ENCODE results near the gene MTUS2.

The MTUS2 gene

DNA sequence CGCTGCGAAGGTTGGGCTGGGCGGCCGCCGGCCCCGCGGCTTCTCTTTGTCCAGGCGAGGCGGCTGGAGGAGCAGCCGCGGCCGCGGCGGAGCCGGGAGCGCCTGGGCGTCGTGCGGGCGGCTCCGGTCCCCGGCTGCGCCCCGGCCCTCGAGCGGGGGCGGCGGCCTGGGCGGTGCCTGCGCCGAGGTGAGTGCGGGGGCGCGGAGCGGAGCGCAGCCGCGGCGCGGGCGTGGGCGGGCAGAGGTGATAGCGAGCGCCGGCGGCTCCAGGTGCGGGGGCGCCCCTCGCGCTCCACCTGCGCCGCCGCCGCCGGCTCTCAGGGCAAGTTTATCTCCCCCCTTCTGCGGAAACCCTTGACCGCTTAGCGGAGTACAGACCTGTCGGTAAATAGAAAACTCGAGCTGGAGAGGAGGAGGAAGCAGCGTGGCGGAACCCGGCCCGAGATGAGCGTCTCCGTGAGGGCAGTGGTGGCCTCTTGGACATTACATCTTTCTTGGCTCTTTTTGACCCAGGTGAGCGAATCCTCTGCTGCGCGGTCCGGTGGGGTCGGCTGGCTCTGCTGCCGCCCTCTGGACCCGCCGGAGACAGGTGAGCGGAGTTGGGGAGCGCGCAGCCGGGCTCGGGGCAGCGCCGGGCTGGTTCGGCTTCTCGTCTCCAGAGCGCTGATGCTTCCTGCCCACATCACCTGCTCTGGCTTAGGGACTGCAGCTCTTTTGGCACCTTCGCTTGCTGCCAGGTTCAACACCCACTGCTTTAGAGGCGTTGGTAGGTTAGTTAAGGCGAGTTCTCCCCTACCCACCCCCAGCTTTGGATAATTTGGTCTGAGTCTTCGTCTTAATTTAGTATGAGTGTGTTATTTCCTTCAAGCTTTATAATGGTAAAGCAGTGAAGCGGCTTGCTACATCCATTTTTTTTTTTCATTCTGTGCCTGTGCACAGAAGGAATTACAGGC is at the start of gene MTUS2:
TSS of gene MTUS2 (plus strand) at position 241 of the 953 bp plus-strand sequence.
- Histone ChIP-seq H3K27me3 (ENCODE audit: insufficient read depth, low read length) (peaks cover 68% of the 10 kb centered on the region), H3K36me3 (ENCODE audit: insufficient read depth, low read length) (no peaks in the 10 kb centered on the region), H3K4me3 (ENCODE audit: low read depth, low read length) (peak within 1 kb of the TSS; percentile 58), H2AFZ (ENCODE audit: low read length, unreplicated experiment) (no peak within 1 kb of the TSS), H3K27ac (ENCODE audit: low read depth, low read length) (no peak within 1 kb of the TSS), H3K4me1 (ENCODE audit: control insufficient read depth, insufficient read depth, low read length, unreplicated experiment) (peaks cover 5% of the 10 kb centered on the region), H3K79me2 (ENCODE audit: control insufficient read depth, insufficient read depth, low read length, unreplicated experiment) (no peaks in the 10 kb centered on the region)

- Histone ChIP-seq H3K4me3 (ENCODE audit: low read depth, low read length) (no peak overlapping the region), H3K4me1 (ENCODE audit: control insufficient read depth, insufficient read depth, low read length, unreplicated experiment) (no peaks in the 10 kb centered on the region), H3K79me2 (ENCODE audit: control insufficient read depth, insufficient read depth, low read length, unreplicated experiment) (no peaks in the 10 kb centered on the region), H2AFZ (ENCODE audit: low read length, unreplicated experiment) (no peak overlapping the region), H3K36me3 (ENCODE audit: insufficient read depth, low read length) (no peaks in the 10 kb centered on the region), H3K27ac (ENCODE audit: low read depth, low read length) (no peak overlapping the region), H3K27me3 (ENCODE audit: insufficient read depth, low read length) (peaks cover 18% of the 10 kb centered on the region; the same call in 1 of the 2 replicates)
Observed at GRCh38 chr13:28778308-28779215, 41.6 kb upstream of the MTUS2 start.

DNA sequence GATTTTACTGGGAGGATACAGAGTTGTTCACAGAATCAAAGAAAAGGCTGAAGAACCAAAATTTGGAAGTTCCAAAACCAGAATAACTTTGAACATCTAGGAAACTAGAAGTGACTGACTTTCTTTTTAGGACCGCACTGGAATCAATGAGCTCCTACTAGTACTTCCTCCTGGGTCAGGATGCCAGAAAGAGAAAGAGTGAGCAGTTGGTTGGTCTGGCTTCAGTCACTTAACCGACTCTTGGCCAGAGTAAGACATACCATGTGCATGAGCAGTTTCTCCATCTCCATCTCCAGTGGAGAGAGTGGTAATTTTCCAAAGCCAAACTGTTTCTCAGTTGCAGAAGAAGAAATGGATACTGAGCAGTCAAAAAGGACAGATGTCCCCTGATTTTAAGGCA is 27.1 kb upstream of the MTUS2 start:
- H3K4me3 ChIP-seq (ENCODE audit: low read depth, low read length), result no peak overlapping the region
- H3K36me3 ChIP-seq (ENCODE audit: insufficient read depth, low read length), result no peaks in the 10 kb centered on the region
- no peak overlapping the region for H3K27ac ChIP-seq (ENCODE audit: low read depth, low read length)
- H3K4me1 ChIP-seq (ENCODE audit: control insufficient read depth, insufficient read depth, low read length, unreplicated experiment), result no peaks in the 10 kb centered on the region
- no peaks in the 10 kb centered on the region for H3K79me2 ChIP-seq (ENCODE audit: control insufficient read depth, insufficient read depth, low read length, unreplicated experiment)
- peaks cover 22% of the 10 kb centered on the region for H3K27me3 ChIP-seq (ENCODE audit: insufficient read depth, low read length)
- H2AFZ ChIP-seq (ENCODE audit: low read length, unreplicated experiment), result peak overlapping the region; percentile 51

- H3K27ac ChIP-seq (ENCODE audit: low read depth, low read length), result no peak overlapping the region
- H3K4me3 ChIP-seq (ENCODE audit: low read depth, low read length), result no peak overlapping the region
- no peak overlapping the region for H2AFZ ChIP-seq (ENCODE audit: low read length, unreplicated experiment)
- H3K79me2 ChIP-seq (ENCODE audit: control insufficient read depth, insufficient read depth, low read length, unreplicated experiment), result no peaks in the 10 kb centered on the region
- H3K27me3 ChIP-seq (ENCODE audit: insufficient read depth, low read length), result peaks cover 14% of the 10 kb centered on the region
- H3K36me3 ChIP-seq (ENCODE audit: insufficient read depth, low read length), result no peaks in the 10 kb centered on the region
- no peaks in the 10 kb centered on the region for H3K4me1 ChIP-seq (ENCODE audit: control insufficient read depth, insufficient read depth, low read length, unreplicated experiment)
Observed at GRCh38 chr13:28794396-28794795, 25.7 kb upstream of the MTUS2 start.

GRCh38 chr13:28796938-28797257 is 23.2 kb upstream of the MTUS2 start:
- Histone ChIP-seq H3K4me1 (ENCODE audit: control insufficient read depth, insufficient read depth, low read length, unreplicated experiment) (no peaks in the 10 kb centered on the region), H3K79me2 (ENCODE audit: control insufficient read depth, insufficient read depth, low read length, unreplicated experiment) (no peaks in the 10 kb centered on the region), H3K27me3 (ENCODE audit: insufficient read depth, low read length) (peaks cover 3% of the 10 kb centered on the region), H3K36me3 (ENCODE audit: insufficient read depth, low read length) (no peaks in the 10 kb centered on the region), H3K4me3 (ENCODE audit: low read depth, low read length) (no peak overlapping the region), H3K27ac (ENCODE audit: low read depth, low read length) (no peak overlapping the region), H2AFZ (ENCODE audit: low read length, unreplicated experiment) (no peak overlapping the region)

DNA sequence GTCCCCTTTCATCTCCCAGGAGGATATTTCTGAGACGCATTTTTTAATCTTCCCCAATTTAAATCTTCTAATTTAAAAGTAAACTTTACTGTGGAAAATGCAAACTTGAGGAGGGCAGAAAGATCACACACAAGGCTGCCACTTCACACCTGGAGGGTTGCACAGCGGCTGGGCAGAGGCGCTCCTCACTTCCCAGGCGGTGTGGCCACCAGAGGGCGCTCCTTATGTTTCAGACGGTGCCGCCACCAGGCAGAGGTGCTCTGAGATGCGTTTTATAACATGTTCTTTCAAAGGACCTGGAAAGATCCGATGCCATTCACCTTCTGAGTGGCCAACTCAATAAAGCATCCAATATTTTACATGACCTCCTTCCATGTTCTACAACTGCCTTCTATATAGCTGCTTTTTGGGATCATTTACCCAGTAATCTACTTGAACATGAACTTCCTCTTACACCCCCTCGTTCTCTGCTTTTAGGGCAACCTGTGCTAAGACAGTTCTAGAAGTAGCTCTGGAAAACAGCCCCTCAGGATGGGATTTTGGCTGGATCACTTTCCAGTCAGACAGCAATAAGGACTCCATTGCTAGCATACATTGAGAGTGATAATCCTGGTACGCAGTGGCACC is 14.8 kb upstream of the MTUS2 start:
- H2AFZ ChIP-seq (ENCODE audit: low read length, unreplicated experiment), result no peak overlapping the region
- no peaks in the 10 kb centered on the region for H3K4me1 ChIP-seq (ENCODE audit: control insufficient read depth, insufficient read depth, low read length, unreplicated experiment)

DNA sequence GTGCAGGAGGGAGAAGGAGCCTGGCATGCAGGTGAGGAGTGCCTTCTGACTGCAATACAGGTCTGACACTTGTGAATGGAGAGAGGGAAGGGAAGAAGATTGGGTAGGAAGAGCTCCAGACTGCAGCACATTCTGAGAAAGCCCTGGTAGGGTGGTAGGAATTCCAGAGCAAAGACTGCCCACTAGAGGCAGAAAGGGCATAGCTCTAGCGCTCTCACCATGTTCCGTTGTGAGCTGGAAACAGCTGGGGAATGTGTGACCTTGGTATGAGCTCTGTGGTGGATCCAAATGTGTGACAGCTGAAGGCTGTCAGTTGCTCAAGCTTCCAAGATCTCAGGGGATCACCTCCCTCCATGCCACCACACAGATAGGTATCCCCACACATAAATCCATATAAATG is 2.9 kb upstream of the MTUS2 start:
- H2AFZ ChIP-seq (ENCODE audit: low read length, unreplicated experiment), result no peak overlapping the region
- peaks cover 5% of the 10 kb centered on the region for H3K4me1 ChIP-seq (ENCODE audit: control insufficient read depth, insufficient read depth, low read length, unreplicated experiment)
- no peaks in the 10 kb centered on the region for H3K79me2 ChIP-seq (ENCODE audit: control insufficient read depth, insufficient read depth, low read length, unreplicated experiment)
- no peak overlapping the region for H3K27ac ChIP-seq (ENCODE audit: low read depth, low read length)
- H3K4me3 ChIP-seq (ENCODE audit: low read depth, low read length), result no peak overlapping the region
- H3K36me3 ChIP-seq (ENCODE audit: insufficient read depth, low read length), result no peaks in the 10 kb centered on the region
- peaks cover 51% of the 10 kb centered on the region for H3K27me3 ChIP-seq (ENCODE audit: insufficient read depth, low read length)

More for the DNA sequence above, 14.8 kb upstream of the MTUS2 start:
- Histone ChIP-seq H3K79me2 (ENCODE audit: control insufficient read depth, insufficient read depth, low read length, unreplicated experiment) (no peaks in the 10 kb centered on the region), H3K27me3 (ENCODE audit: insufficient read depth, low read length) (peaks cover 26% of the 10 kb centered on the region), H3K4me3 (ENCODE audit: low read depth, low read length) (no peak overlapping the region), H3K36me3 (ENCODE audit: insufficient read depth, low read length) (no peaks in the 10 kb centered on the region), H3K27ac (ENCODE audit: low read depth, low read length) (no peak overlapping the region)

- H3K27me3 ChIP-seq (ENCODE audit: insufficient read depth, low read length), result peaks cover 69% of the 10 kb centered on the region
- H3K79me2 ChIP-seq (ENCODE audit: control insufficient read depth, insufficient read depth, low read length, unreplicated experiment), result no peaks in the 10 kb centered on the region
- H3K4me1 ChIP-seq (ENCODE audit: control insufficient read depth, insufficient read depth, low read length, unreplicated experiment), result peaks cover 5% of the 10 kb centered on the region
- no peaks in the 10 kb centered on the region for H3K36me3 ChIP-seq (ENCODE audit: insufficient read depth, low read length)
- H2AFZ ChIP-seq (ENCODE audit: low read length, unreplicated experiment), result no peak overlapping the region
- H3K27ac ChIP-seq (ENCODE audit: low read depth, low read length), result no peak overlapping the region
- H3K4me3 ChIP-seq (ENCODE audit: low read depth, low read length), result peak overlapping the region; percentile 58; the same call in 1 of the 2 replicates
Observed at GRCh38 chr13:28819046-28819730, 951 bp upstream of the MTUS2 start.

DNA sequence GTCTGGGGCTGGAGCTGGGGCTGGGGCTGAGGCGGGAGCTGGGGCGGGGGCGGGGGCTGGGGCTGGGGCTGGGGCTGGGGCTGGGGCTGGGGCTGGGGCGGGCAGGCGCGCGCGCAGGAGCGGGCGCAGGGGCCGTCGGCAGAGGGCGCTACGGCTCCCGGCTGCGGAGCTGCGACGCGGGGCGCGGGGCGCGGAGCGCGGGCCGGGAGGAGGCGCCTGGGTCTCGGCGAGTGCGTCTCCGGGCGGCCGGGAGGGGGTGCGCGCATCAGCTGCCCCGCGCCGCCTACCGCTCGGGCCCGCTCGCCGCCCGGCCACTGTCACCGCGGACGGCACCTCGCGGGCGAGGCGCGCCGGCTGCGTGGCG is 422 bp upstream of the MTUS2 start:
- peak overlapping the region; percentile 58; the same call in 1 of the 2 replicates for H3K4me3 ChIP-seq (ENCODE audit: low read depth, low read length)
- peaks cover 68% of the 10 kb centered on the region for H3K27me3 ChIP-seq (ENCODE audit: insufficient read depth, low read length)

DNA sequence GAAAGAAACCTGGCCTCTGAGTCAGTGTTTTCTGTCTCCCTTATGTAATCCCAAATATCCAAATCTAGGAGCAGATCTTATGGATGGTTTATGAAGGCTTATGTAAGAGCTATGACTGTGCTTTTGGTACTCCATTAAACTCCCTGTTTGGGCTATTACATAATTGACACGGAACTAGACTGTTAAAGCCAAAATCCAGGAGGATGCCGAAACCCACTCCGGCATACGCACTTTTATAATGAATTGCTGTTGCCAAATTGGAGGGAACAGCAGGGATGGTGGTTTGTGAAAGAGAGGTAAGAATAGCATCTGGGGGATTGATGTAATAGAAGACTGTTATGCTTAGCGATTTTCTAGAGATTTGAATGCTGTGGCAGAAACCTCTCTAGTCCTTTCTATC is 2.0 kb downstream of the MTUS2 start:
- H3K36me3 ChIP-seq (ENCODE audit: insufficient read depth, low read length), result no peaks in the 10 kb centered on the region
- H3K4me1 ChIP-seq (ENCODE audit: control insufficient read depth, insufficient read depth, low read length, unreplicated experiment), result peaks cover 5% of the 10 kb centered on the region
- no peak overlapping the region for H3K27ac ChIP-seq (ENCODE audit: low read depth, low read length)
- no peak overlapping the region for H3K4me3 ChIP-seq (ENCODE audit: low read depth, low read length)
- no peak overlapping the region for H2AFZ ChIP-seq (ENCODE audit: low read length, unreplicated experiment)
- no peaks in the 10 kb centered on the region for H3K79me2 ChIP-seq (ENCODE audit: control insufficient read depth, insufficient read depth, low read length, unreplicated experiment)
- H3K27me3 ChIP-seq (ENCODE audit: insufficient read depth, low read length), result peaks cover 64% of the 10 kb centered on the region

More for the DNA sequence above, 422 bp upstream of the MTUS2 start:
- no peak overlapping the region for H2AFZ ChIP-seq (ENCODE audit: low read length, unreplicated experiment)
- H3K4me1 ChIP-seq (ENCODE audit: control insufficient read depth, insufficient read depth, low read length, unreplicated experiment), result peaks cover 5% of the 10 kb centered on the region
- no peaks in the 10 kb centered on the region for H3K79me2 ChIP-seq (ENCODE audit: control insufficient read depth, insufficient read depth, low read length, unreplicated experiment)
- no peak overlapping the region for H3K27ac ChIP-seq (ENCODE audit: low read depth, low read length)
- no peaks in the 10 kb centered on the region for H3K36me3 ChIP-seq (ENCODE audit: insufficient read depth, low read length)
